Loucy (cell line): ENCODE data around the gene LRRC26.

ENCODE experiments used
- H2AFZ ChIP-seq: fragments of 200-600 bp; sonication (generic); 2 replicates; pipeline ENCODE4 v1.6.0; 2016; ENCODE audit warnings: antibody characterized with exemption, mild to moderate bottlenecking, low read length, moderate library complexity
- H3F3A ChIP-seq: fragments of 200-600 bp; 2 replicates; pipeline ENCODE4 v1.6.0; 2016; ENCODE audit warnings: antibody characterized with exemption, low read depth, mild to moderate bottlenecking
- H3K27me3 ChIP-seq: fragments of 200-600 bp; sonication (generic); 2 replicates; pipeline ENCODE4 v1.6.1; 2014; ENCODE audit warnings: low read length, mild to moderate bottlenecking; ENCODE audit not compliant: insufficient read depth, poor library complexity, severe bottlenecking
- H3K36me3 ChIP-seq: fragments of 200-600 bp; sonication (generic); 2 replicates; pipeline ENCODE4 v1.6.1; 2016; ENCODE audit warnings: low read length; ENCODE audit not compliant: insufficient read depth
- H3K4me1 ChIP-seq: fragments of 200-600 bp; sonication (generic); 2 replicates; pipeline ENCODE4 v1.5.1; 2014; ENCODE audit warnings: low read length, mild to moderate bottlenecking; ENCODE audit not compliant: insufficient read depth, poor library complexity, severe bottlenecking
- H3K4me2 ChIP-seq: fragments of 200-600 bp; sonication (generic); 2 replicates; pipeline ENCODE4 v1.6.0; 2014; ENCODE audit warnings: antibody characterized with exemption, low read length, low read depth, mild to moderate bottlenecking; ENCODE audit not compliant: poor library complexity, severe bottlenecking
- H3K4me3 ChIP-seq: fragments of 200-600 bp; sonication (generic); 2 replicates; pipeline ENCODE4 v1.5.1; 2014; ENCODE audit warnings: low read length, mild to moderate bottlenecking, mixed read lengths; ENCODE audit not compliant: poor library complexity, severe bottlenecking
- H3K79me2 ChIP-seq: fragments of 200-600 bp; sonication (generic); 2 replicates; pipeline ENCODE4 v1.6.1; 2014; ENCODE audit warnings: low read length; ENCODE audit not compliant: insufficient read depth
- H3K9ac ChIP-seq: fragments of 200-600 bp; sonication (generic); 2 replicates; pipeline ENCODE4 v1.6.0; 2014; ENCODE audit warnings: mild to moderate bottlenecking, low read depth, low read length, moderate library complexity; ENCODE audit not compliant: poor library complexity, severe bottlenecking
- H3K9me2 ChIP-seq: fragments of 200-600 bp; sonication (generic); replicated peaks from 2 replicates; pipeline ENCODE4 v1.6.1; 2016; ENCODE audit warnings: low read depth, low read length, mixed read lengths
- H3K9me3 ChIP-seq: fragments of 200-600 bp; sonication (generic); 2 replicates; pipeline ENCODE4 v1.6.1; 2014; ENCODE audit warnings: mild to moderate bottlenecking, antibody characterized with exemption, low read length, low read depth; ENCODE audit not compliant: insufficient read depth
- H4K20me1 ChIP-seq: fragments of 200-600 bp; sonication (generic); 2 replicates; pipeline ENCODE4 v1.6.0; 2014; ENCODE audit warnings: antibody characterized with exemption, low read length, mild to moderate bottlenecking; ENCODE audit not compliant: insufficient read depth, poor library complexity, severe bottlenecking
- CTCF ChIP-seq: fragments of 200-600 bp; sonication (generic); conservative IDR thresholded peaks from 2 replicates; pipeline ENCODE4 v1.5.1; 2014; ENCODE audit warnings: mild to moderate bottlenecking, antibody characterized with exemption, low read length
- EZH2phosphoT487 ChIP-seq: fragments of 200-600 bp; IDR thresholded peaks from 2 replicates; pipeline ENCODE4 v1.6.1; 2018; ENCODE audit warnings: antibody characterized with exemption, mild to moderate bottlenecking, moderate library complexity, borderline replicate concordance

Gene LRRC26

GRCh38 chr9:137170486-137171148, 766 bp upstream of the LRRC26 start:
- no peak overlapping the region for H3K9ac ChIP-seq
- H4K20me1 ChIP-seq: no peaks in the 10 kb centered on the region
- no peak overlapping the region for H3K4me2 ChIP-seq
- no peak overlapping the region for H2AFZ ChIP-seq
- H3K4me1 ChIP-seq: peaks cover 8% of the 10 kb centered on the region
- no peaks in the 10 kb centered on the region for H3K9me2 ChIP-seq
- peaks cover 20% of the 10 kb centered on the region for H3K27me3 ChIP-seq
- H3K36me3 ChIP-seq: no peaks in the 10 kb centered on the region
- TF ChIP-seq EZH2phosphoT487 (no peak), CTCF (no peak)
- no peaks in the 10 kb centered on the region for H3K79me2 ChIP-seq
- H3K4me3 ChIP-seq: no peak overlapping the region
- no peaks in the 10 kb centered on the region for H3K9me3 ChIP-seq
- no peaks in the 10 kb centered on the region for H3F3A ChIP-seq

GRCh38 chr9:137168904-137169856, 671 bp downstream of the LRRC26 start:
- no peaks in the 10 kb centered on the region for H3K36me3 ChIP-seq
- H3K27me3 ChIP-seq: peaks cover 20% of the 10 kb centered on the region
- H3F3A ChIP-seq: no peaks in the 10 kb centered on the region
- peak overlapping the region; percentile 51 for H3K4me3 ChIP-seq
- no peak overlapping the region for H2AFZ ChIP-seq
- no peaks in the 10 kb centered on the region for H3K79me2 ChIP-seq
- peaks cover 8% of the 10 kb centered on the region for H3K4me1 ChIP-seq
- H4K20me1 ChIP-seq: no peaks in the 10 kb centered on the region
- no peaks in the 10 kb centered on the region for H3K9me2 ChIP-seq
- H3K9me3 ChIP-seq: no peaks in the 10 kb centered on the region
- H3K9ac ChIP-seq: no peak overlapping the region
- H3K4me2 ChIP-seq: peak overlapping the region; percentile 71
- TF ChIP-seq CTCF (no peak), EZH2phosphoT487 (no peak)

- Histone ChIP-seq H3K9me2 (no peaks in the 10 kb centered on the region), H3K4me3 (peak overlapping the region; percentile 51), H3K9ac (no peak overlapping the region), H4K20me1 (no peaks in the 10 kb centered on the region), H2AFZ (no peak overlapping the region), H3K79me2 (no peaks in the 10 kb centered on the region), H3F3A (no peaks in the 10 kb centered on the region), H3K27me3 (peaks cover 20% of the 10 kb centered on the region), H3K4me1 (peaks cover 8% of the 10 kb centered on the region), H3K36me3 (no peaks in the 10 kb centered on the region), H3K9me3 (no peaks in the 10 kb centered on the region), H3K4me2 (peak overlapping the region; percentile 71)
- no peak for TF ChIP-seq CTCF
- no peak for TF ChIP-seq EZH2phosphoT487
Measured at GRCh38 chr9:137168573-137168903, 1.3 kb downstream of the LRRC26 start.
